Measurements from ENCODE around the gene CCSER2. TPM values are rescaled to one million over a fixed set of nuclear protein-coding genes. Genes with fewer than 3 reads are reported as not detected.

Gene CCSER2
- total RNA-seq, 3 donors from 2014 or later: 30.2 to 118 (median 48.3) TPM

DNA sequence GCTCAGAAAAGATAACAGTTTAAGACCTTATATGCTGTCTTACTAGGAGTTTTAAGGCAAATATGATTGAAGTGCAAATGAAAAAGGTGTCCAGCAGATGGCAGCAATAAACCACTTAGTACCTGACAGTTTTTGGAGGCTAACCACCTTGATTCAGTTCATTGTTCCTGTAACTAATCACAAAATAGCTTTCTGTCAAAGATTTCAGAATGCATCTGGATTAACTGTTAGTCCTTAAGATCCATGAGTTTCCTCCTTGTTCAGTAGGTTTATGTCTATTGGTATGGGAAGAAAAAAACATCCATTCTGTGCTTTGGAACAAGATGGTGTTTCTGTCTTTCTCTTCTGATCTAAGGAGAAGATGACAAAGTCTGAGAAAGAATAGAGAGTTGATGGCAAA, 46.6 kb downstream of the CCSER2 start:
- Histone ChIP-seq H3K4me1 (ENCODE audit: low read depth) (no peaks in the 10 kb centered on the region), H3K36me3 (ENCODE audit: low read depth) (no peaks in the 10 kb centered on the region), H3K4me3 (no peak overlapping the region), H3K9me3 (no peaks in the 10 kb centered on the region)
- DNase-seq: peak in 1 of 3 donors; percentile 80
- peak; percentile 68 for ATAC-seq
- peak; percentile 37 for TF ChIP-seq CTCF (IDR thresholded peaks at IDR 0.05)
- intact Hi-C loops (cut with DNase I, micrococcal nuclease): loop anchor here in 1 of 2 donors (5.0 to 10.0 kb wide), 2 partner anchors 110 to 162 kb away; no protein-coding TSS in a partner anchor

- Histone ChIP-seq H3K4me3 (no peak overlapping the region), H3K36me3 (ENCODE audit: low read depth) (no peaks in the 10 kb centered on the region), H3K9me3 (no peaks in the 10 kb centered on the region), H3K4me1 (ENCODE audit: low read depth) (no peaks in the 10 kb centered on the region)
- intact Hi-C loops (cut with DNase I, micrococcal nuclease): loop anchor here in 1 of 2 donors (5.0 to 10.0 kb wide), 2 partner anchors 111 to 161 kb away; no protein-coding TSS in a partner anchor
- ATAC-seq (no peak), DNase-seq (no peak)
- no peak for TF ChIP-seq CTCF (IDR thresholded peaks at IDR 0.05)
Observed at GRCh38 chr10:84375881-84376280, 47.5 kb downstream of the CCSER2 start.

GRCh38 chr10:84388148-84388547, 59.8 kb downstream of the CCSER2 start:
- no peak for DNase-seq
- intact Hi-C loops (cut with DNase I, micrococcal nuclease): no loop called here
- ATAC-seq: no peak

GRCh38 chr10:84390364-84390763, 62.0 kb downstream of the CCSER2 start:
- Histone ChIP-seq H3K9me3 (no peaks in the 10 kb centered on the region), H3K4me1 (ENCODE audit: low read depth) (no peaks in the 10 kb centered on the region), H3K36me3 (ENCODE audit: low read depth) (no peaks in the 10 kb centered on the region), H3K4me3 (no peak overlapping the region)
- ATAC-seq: no peak
- TF ChIP-seq CTCF (IDR thresholded peaks at IDR 0.05): no peak
- intact Hi-C loops (cut with DNase I, micrococcal nuclease): no loop called here
- no peak for DNase-seq

More at GRCh38 chr10:84388148-84388547, 59.8 kb downstream of the CCSER2 start:
- no peaks in the 10 kb centered on the region for H3K36me3 ChIP-seq (ENCODE audit: low read depth)
- no peak overlapping the region for H3K4me3 ChIP-seq
- H3K9me3 ChIP-seq: no peaks in the 10 kb centered on the region
- no peak for TF ChIP-seq CTCF (IDR thresholded peaks at IDR 0.05)
- H3K4me1 ChIP-seq (ENCODE audit: low read depth): no peaks in the 10 kb centered on the region

GRCh38 chr10:84391326-84391725, 62.9 kb downstream of the CCSER2 start:
- TF ChIP-seq CTCF (IDR thresholded peaks at IDR 0.05): no peak
- ATAC-seq: no peak
- intact Hi-C loops (cut with DNase I, micrococcal nuclease): no loop called here
- Histone ChIP-seq H3K4me3 (no peak overlapping the region), H3K4me1 (ENCODE audit: low read depth) (no peaks in the 10 kb centered on the region), H3K9me3 (no peaks in the 10 kb centered on the region), H3K36me3 (ENCODE audit: low read depth) (no peaks in the 10 kb centered on the region)
- DNase-seq: no peak

DNA sequence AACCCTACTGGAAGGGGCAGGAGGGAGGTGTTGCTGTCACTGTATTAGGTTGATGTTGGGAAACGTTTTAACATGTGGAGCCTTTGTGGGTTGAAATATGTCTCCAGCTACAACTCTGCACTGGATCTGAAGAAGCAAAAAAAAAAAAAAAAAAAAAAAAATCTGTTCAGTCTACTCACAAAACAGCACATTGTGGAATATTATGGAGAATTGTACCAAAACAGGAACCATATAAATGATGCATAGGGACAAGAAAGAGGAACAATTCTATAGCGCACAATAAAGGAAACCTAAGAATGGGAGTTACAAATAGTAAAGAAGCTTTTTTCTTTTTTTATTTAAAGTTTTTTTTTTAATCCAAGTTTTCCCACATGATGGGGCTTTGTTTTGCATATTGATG, 63.8 kb downstream of the CCSER2 start:
- Histone ChIP-seq H3K4me3 (no peak overlapping the region), H3K4me1 (ENCODE audit: low read depth) (no peaks in the 10 kb centered on the region), H3K9me3 (no peaks in the 10 kb centered on the region), H3K36me3 (ENCODE audit: low read depth) (no peaks in the 10 kb centered on the region)
- ATAC-seq (no peak), DNase-seq (no peak)
- intact Hi-C loops (cut with DNase I, micrococcal nuclease): no loop called here
- no peak for TF ChIP-seq CTCF (IDR thresholded peaks at IDR 0.05)

All from mucosa of descending colon (tissue), 3 donors.